Measurements from ENCODE around the gene PIAS2.

Gene PIAS2

GRCh38 chr18:46939337-46939963 lies 22.1 kb upstream of the PIAS2 start:
- Histone ChIP-seq H3K27ac (ENCODE audit: low read depth, low read length) (no peak overlapping the region), H3K27me3 (ENCODE audit: control insufficient read depth, insufficient read depth, low read length) (no peaks in the 10 kb centered on the region), H3K9ac (ENCODE audit: low read length) (no peak overlapping the region), H3K4me3 (ENCODE audit: low read length) (no peak overlapping the region), H3K36me3 (ENCODE audit: control insufficient read depth, insufficient read depth, low read length) (no peaks in the 10 kb centered on the region), H3K4me1 (ENCODE audit: control insufficient read depth, insufficient read depth, low read length) (no peaks in the 10 kb centered on the region)

- Histone ChIP-seq H3K36me3 (ENCODE audit: control insufficient read depth, insufficient read depth, low read length) (no peaks in the 10 kb centered on the region), H3K27me3 (ENCODE audit: control insufficient read depth, insufficient read depth, low read length) (no peaks in the 10 kb centered on the region), H3K9ac (ENCODE audit: low read length) (no peak overlapping the region), H3K4me1 (ENCODE audit: control insufficient read depth, insufficient read depth, low read length) (peaks cover 5% of the 10 kb centered on the region), H3K27ac (ENCODE audit: low read depth, low read length) (no peak overlapping the region), H3K4me3 (ENCODE audit: low read length) (no peak overlapping the region)
These were observed 3.3 kb upstream of the PIAS2 start for GRCh38 chr18:46920653-46921052.

- H3K27me3 ChIP-seq (ENCODE audit: control insufficient read depth, insufficient read depth, low read length) = no peaks in the 10 kb centered on the region
- no peak overlapping the region for H3K27ac ChIP-seq (ENCODE audit: low read depth, low read length)
- no peak overlapping the region for H3K4me3 ChIP-seq (ENCODE audit: low read length)
- H3K9ac ChIP-seq (ENCODE audit: low read length) = no peak overlapping the region
- no peaks in the 10 kb centered on the region for H3K36me3 ChIP-seq (ENCODE audit: control insufficient read depth, insufficient read depth, low read length)
- peaks cover 8% of the 10 kb centered on the region for H3K4me1 ChIP-seq (ENCODE audit: control insufficient read depth, insufficient read depth, low read length)
These were observed 2.8 kb upstream of the PIAS2 start for GRCh38 chr18:46920067-46920466.

GRCh38 chr18:46917803-46918600 lies 695 bp upstream of the PIAS2 start:
- peak overlapping the region; percentile 65 for H3K4me3 ChIP-seq (ENCODE audit: low read length)
- no peaks in the 10 kb centered on the region for H3K27me3 ChIP-seq (ENCODE audit: control insufficient read depth, insufficient read depth, low read length)
- H3K27ac ChIP-seq (ENCODE audit: low read depth, low read length) = peak overlapping the region; percentile 96
- H3K36me3 ChIP-seq (ENCODE audit: control insufficient read depth, insufficient read depth, low read length) = no peaks in the 10 kb centered on the region
- peaks cover 8% of the 10 kb centered on the region for H3K4me1 ChIP-seq (ENCODE audit: control insufficient read depth, insufficient read depth, low read length)
- peak overlapping the region; percentile 45 for H3K9ac ChIP-seq (ENCODE audit: low read length)

GRCh38 chr18:46916551-46917107 lies 678 bp downstream of the PIAS2 start:
- H3K36me3 ChIP-seq (ENCODE audit: control insufficient read depth, insufficient read depth, low read length) = no peaks in the 10 kb centered on the region
- peak overlapping the region; percentile 96 for H3K27ac ChIP-seq (ENCODE audit: low read depth, low read length)
- H3K9ac ChIP-seq (ENCODE audit: low read length) = no peak overlapping the region
- peak overlapping the region; percentile 65 for H3K4me3 ChIP-seq (ENCODE audit: low read length)
- peaks cover 8% of the 10 kb centered on the region for H3K4me1 ChIP-seq (ENCODE audit: control insufficient read depth, insufficient read depth, low read length)
- H3K27me3 ChIP-seq (ENCODE audit: control insufficient read depth, insufficient read depth, low read length) = no peaks in the 10 kb centered on the region

- Histone ChIP-seq H3K9ac (ENCODE audit: low read length) (no peak overlapping the region), H3K4me3 (ENCODE audit: low read length) (peak overlapping the region; percentile 65), H3K27ac (ENCODE audit: low read depth, low read length) (no peak overlapping the region), H3K4me1 (ENCODE audit: control insufficient read depth, insufficient read depth, low read length) (peaks cover 8% of the 10 kb centered on the region), H3K27me3 (ENCODE audit: control insufficient read depth, insufficient read depth, low read length) (no peaks in the 10 kb centered on the region), H3K36me3 (ENCODE audit: control insufficient read depth, insufficient read depth, low read length) (no peaks in the 10 kb centered on the region)
These were observed 1.3 kb downstream of the PIAS2 start for GRCh38 chr18:46915800-46916550.

DNA sequence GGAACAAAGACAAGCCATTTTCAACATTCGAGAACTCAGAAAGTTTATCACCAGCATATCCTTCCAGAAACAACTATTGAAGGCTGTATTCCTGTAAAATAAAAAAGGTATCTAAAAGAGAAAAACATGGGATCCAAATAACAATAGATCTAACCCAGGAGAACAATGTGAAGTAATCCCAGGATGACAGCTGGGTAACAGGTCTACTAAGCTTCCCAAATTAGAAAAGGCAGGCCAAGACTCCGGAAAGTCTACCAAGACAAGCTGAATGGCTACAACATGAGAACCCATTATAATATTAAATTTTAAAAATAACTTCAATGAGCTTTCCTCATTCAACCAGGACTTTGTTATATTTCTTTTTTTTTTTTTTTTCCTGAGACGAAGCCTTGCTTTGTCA lies 6.5 kb downstream of the PIAS2 start:
- Histone ChIP-seq H3K4me3 (ENCODE audit: low read length) (no peak overlapping the region), H3K27ac (ENCODE audit: low read depth, low read length) (no peak overlapping the region), H3K36me3 (ENCODE audit: control insufficient read depth, insufficient read depth, low read length) (no peaks in the 10 kb centered on the region), H3K9ac (ENCODE audit: low read length) (no peak overlapping the region), H3K4me1 (ENCODE audit: control insufficient read depth, insufficient read depth, low read length) (peaks cover 5% of the 10 kb centered on the region), H3K27me3 (ENCODE audit: control insufficient read depth, insufficient read depth, low read length) (no peaks in the 10 kb centered on the region)

GRCh38 chr18:46909497-46909896 lies 7.8 kb downstream of the PIAS2 start:
- H3K36me3 ChIP-seq (ENCODE audit: control insufficient read depth, insufficient read depth, low read length) = no peaks in the 10 kb centered on the region
- H3K4me3 ChIP-seq (ENCODE audit: low read length) = no peak overlapping the region
- no peak overlapping the region for H3K27ac ChIP-seq (ENCODE audit: low read depth, low read length)
- H3K4me1 ChIP-seq (ENCODE audit: control insufficient read depth, insufficient read depth, low read length) = no peaks in the 10 kb centered on the region
- H3K9ac ChIP-seq (ENCODE audit: low read length) = no peak overlapping the region
- no peaks in the 10 kb centered on the region for H3K27me3 ChIP-seq (ENCODE audit: control insufficient read depth, insufficient read depth, low read length)

- no peaks in the 10 kb centered on the region for H3K4me1 ChIP-seq (ENCODE audit: control insufficient read depth, insufficient read depth, low read length)
- H3K27ac ChIP-seq (ENCODE audit: low read depth, low read length) = no peak overlapping the region
- no peak overlapping the region for H3K9ac ChIP-seq (ENCODE audit: low read length)
- no peak overlapping the region for H3K4me3 ChIP-seq (ENCODE audit: low read length)
- no peaks in the 10 kb centered on the region for H3K36me3 ChIP-seq (ENCODE audit: control insufficient read depth, insufficient read depth, low read length)
- H3K27me3 ChIP-seq (ENCODE audit: control insufficient read depth, insufficient read depth, low read length) = no peaks in the 10 kb centered on the region
These were observed 13.9 kb downstream of the PIAS2 start for GRCh38 chr18:46903406-46903805.

GRCh38 chr18:46899274-46899948 lies 17.9 kb downstream of the PIAS2 start:
- H3K36me3 ChIP-seq (ENCODE audit: control insufficient read depth, insufficient read depth, low read length) = no peaks in the 10 kb centered on the region
- H3K27me3 ChIP-seq (ENCODE audit: control insufficient read depth, insufficient read depth, low read length) = no peaks in the 10 kb centered on the region
- H3K4me3 ChIP-seq (ENCODE audit: low read length) = no peak overlapping the region
- no peak overlapping the region for H3K9ac ChIP-seq (ENCODE audit: low read length)
- no peaks in the 10 kb centered on the region for H3K4me1 ChIP-seq (ENCODE audit: control insufficient read depth, insufficient read depth, low read length)
- no peak overlapping the region for H3K27ac ChIP-seq (ENCODE audit: low read depth, low read length)

- Histone ChIP-seq H3K9ac (ENCODE audit: low read length) (no peak overlapping the region), H3K27ac (ENCODE audit: low read depth, low read length) (no peak overlapping the region), H3K36me3 (ENCODE audit: control insufficient read depth, insufficient read depth, low read length) (peaks cover 6% of the 10 kb centered on the region), H3K27me3 (ENCODE audit: control insufficient read depth, insufficient read depth, low read length) (no peaks in the 10 kb centered on the region), H3K4me3 (ENCODE audit: low read length) (no peak overlapping the region), H3K4me1 (ENCODE audit: control insufficient read depth, insufficient read depth, low read length) (no peaks in the 10 kb centered on the region)
These were observed 23.2 kb downstream of the PIAS2 start for GRCh38 chr18:46894124-46894523.

- Histone ChIP-seq H3K4me3 (ENCODE audit: low read length) (no peak overlapping the region), H3K27me3 (ENCODE audit: control insufficient read depth, insufficient read depth, low read length) (no peaks in the 10 kb centered on the region), H3K27ac (ENCODE audit: low read depth, low read length) (no peak overlapping the region), H3K36me3 (ENCODE audit: control insufficient read depth, insufficient read depth, low read length) (peaks cover 6% of the 10 kb centered on the region), H3K9ac (ENCODE audit: low read length) (no peak overlapping the region), H3K4me1 (ENCODE audit: control insufficient read depth, insufficient read depth, low read length) (no peaks in the 10 kb centered on the region)
These were observed 23.9 kb downstream of the PIAS2 start for GRCh38 chr18:46893360-46893759.
